Right atrium auricular region (tissue), 2 donors: Measurements from ENCODE around the gene SPATS2L. TPM values are rescaled to one million over a fixed set of nuclear protein-coding genes. Genes with fewer than 3 reads are reported as not detected.

Experiments used
- DNase-seq: peaks from one replicate; pipeline ENCODE4 v3.0.0-alpha.2; 2019; ENCODE audit warnings: low spot score
- H3K27ac ChIP-seq, 2 donors: fragments of 200-600 bp; sonication (generic); 1 replicate in 1 of 2; 2 replicates in 1 of 2; pipeline ENCODE4 v1.5.1; 2016 to 2019
- H3K27me3 ChIP-seq, 2 donors: fragments of 200-600 bp; sonication (generic); one replicate each; pipeline versions ENCODE4 v1.5.1 to v1.6.0; 2017 to 2019
- H3K36me3 ChIP-seq: fragments of 200-600 bp; sonication (generic); one replicate; pipeline ENCODE4 v1.5.1; 2016
- H3K4me1 ChIP-seq, 2 donors: fragments of 200-600 bp; sonication (generic); one replicate each; pipeline versions ENCODE4 v1.5.1 to v1.6.0; 2017 to 2019
- H3K4me3 ChIP-seq, 2 donors: fragments of 200-600 bp; sonication (generic); 1 replicate in 1 of 2; 2 replicates in 1 of 2; pipeline ENCODE4 v1.5.1; 2017 to 2019; ENCODE audit warnings: mild to moderate bottlenecking in 1 of 2, moderate library complexity in 1 of 2
- H3K9me3 ChIP-seq, 2 donors: fragments of 200-600 bp; sonication (generic); one replicate each; pipeline ENCODE4 v1.5.1; 2019
- CTCF ChIP-seq, 2 donors: fragments of 200-600 bp; sonication (generic); IDR thresholded peaks; one replicate each; pipeline ENCODE4 v1.5.1; 2019; ENCODE audit warnings: antibody characterized with exemption in 2 of 2
- total RNA-seq, 2 donors: library from RNA; depleted of rRNA; stranded (reverse); fragments of >200 nt; gene quantifications; one replicate each; pipeline ENCODE4 v1.1.0, GENCODE V29; 2016

The SPATS2L gene
- total RNA-seq, 2 donors from 2014 or later, result 103 to 126 TPM

DNA sequence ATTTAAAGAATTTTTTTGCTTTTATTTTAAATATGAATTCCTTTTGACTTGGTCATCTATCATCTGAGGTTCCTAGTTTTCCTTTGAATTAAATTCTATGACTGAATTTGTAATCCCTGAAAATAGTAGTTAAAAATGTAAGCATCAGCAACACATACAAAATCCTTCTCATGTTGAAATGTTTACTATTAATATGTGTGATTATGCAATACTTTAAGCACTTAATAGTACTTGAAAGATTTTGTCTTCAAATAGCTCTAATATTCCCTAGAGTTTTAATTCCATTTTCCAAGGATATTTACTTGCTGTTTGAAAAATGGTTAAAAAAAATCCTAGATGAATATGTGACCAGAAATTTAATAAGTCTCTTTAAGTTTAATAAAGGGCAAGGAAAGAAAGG, 26.6 kb upstream of the SPATS2L start:
- Histone ChIP-seq H3K27me3 (no peaks in the 10 kb centered on the region), H3K36me3 (no peaks in the 10 kb centered on the region), H3K4me1 (no peaks in the 10 kb centered on the region), H3K4me3 (no peak overlapping the region), H3K9me3 (no peaks in the 10 kb centered on the region), H3K27ac (no peak overlapping the region)
- no peak for DNase-seq
- no peak for TF ChIP-seq CTCF (IDR thresholded peaks at IDR 0.05)

DNA sequence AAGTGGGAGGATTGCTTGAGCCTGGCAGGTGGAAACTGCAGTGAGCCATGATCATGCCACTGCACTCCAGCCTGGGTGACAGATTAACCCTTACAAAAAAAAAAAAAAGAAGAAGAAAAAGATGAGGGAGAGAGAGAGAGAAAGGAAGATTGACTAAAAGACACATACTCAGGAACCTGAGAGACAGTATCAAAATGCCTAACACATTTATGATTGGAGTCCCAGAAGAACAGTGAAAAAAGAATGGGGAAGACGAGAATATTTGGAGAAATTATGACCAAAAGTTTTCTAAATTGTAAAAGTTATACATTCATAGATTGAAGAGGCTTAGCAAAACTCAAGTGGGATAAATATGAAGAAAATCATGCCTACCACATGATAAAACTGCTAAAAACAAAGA, 19.9 kb upstream of the SPATS2L start:
- no peaks in the 10 kb centered on the region for H3K9me3 ChIP-seq
- no peaks in the 10 kb centered on the region for H3K4me1 ChIP-seq
- H3K4me3 ChIP-seq, result no peak overlapping the region

DNA sequence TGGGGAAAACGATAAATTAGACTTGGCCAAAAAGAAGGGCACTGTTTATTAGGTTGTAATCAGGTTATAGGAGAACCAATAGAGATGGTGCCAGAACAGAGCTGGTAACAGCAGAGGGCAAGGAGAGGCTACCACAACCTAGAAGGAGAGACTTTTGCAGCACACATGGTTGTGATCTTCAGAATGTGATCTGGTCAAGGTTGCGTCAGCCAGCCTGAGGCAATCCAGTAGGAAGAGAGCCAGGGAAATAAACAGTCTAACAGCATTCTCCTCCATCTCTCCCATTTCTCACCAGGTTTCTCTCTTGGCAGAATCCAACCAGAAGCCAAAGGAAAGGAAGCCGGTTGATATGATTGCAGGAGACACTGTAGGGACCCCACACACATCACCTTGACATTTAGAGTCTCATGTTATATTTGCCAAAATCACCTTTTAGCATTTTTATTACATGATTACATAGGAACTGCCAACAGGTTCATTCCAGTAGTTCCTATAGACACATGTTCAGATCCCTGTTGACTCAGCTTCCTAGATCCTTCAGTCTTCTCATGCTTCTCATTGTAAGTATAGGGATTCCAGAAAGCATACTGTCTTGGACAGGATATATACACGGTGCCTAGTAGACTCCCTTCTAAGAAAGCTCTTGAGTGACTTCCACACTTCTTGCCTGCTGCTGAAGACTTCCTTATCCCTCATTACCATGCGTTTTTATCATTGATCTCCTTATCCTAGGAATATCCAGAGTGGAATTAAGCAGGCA, 17.6 kb upstream of the SPATS2L start:
- Histone ChIP-seq H3K4me3 (no peak overlapping the region), H3K9me3 (no peaks in the 10 kb centered on the region), H3K27ac (no peak overlapping the region), H3K4me1 (no peaks in the 10 kb centered on the region), H3K27me3 (no peaks in the 10 kb centered on the region), H3K36me3 (no peaks in the 10 kb centered on the region)
- TF ChIP-seq CTCF (IDR thresholded peaks at IDR 0.05), result no peak
- no peak for DNase-seq

More for the DNA sequence above, 19.9 kb upstream of the SPATS2L start:
- no peak for DNase-seq
- Histone ChIP-seq H3K36me3 (no peaks in the 10 kb centered on the region), H3K27me3 (no peaks in the 10 kb centered on the region), H3K27ac (no peak overlapping the region)
- no peak for TF ChIP-seq CTCF (IDR thresholded peaks at IDR 0.05)

DNA sequence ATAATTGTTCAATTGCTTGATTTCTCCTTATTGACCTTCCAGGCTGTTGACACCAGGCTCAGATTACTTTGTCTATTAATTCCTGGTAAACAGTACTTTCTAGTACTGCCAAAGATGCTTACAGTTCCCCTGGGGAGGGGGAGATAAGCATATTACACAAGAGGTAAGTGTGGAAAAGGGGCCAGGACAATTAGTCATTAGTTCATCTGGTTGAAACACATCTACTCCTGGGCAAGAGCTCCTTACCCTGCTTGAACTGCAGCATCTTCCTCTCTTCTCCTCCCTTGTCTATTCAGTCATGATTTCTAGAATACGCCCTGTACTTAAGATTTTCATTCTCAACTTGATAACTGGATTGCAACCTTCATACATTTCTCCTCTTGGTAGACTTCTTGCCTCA, 10.4 kb upstream of the SPATS2L start:
- no peaks in the 10 kb centered on the region for H3K27me3 ChIP-seq
- H3K36me3 ChIP-seq, result no peaks in the 10 kb centered on the region
- H3K4me3 ChIP-seq, result no peak overlapping the region
- no peaks in the 10 kb centered on the region for H3K4me1 ChIP-seq
- no peak for TF ChIP-seq CTCF (IDR thresholded peaks at IDR 0.05)
- H3K27ac ChIP-seq, result no peak overlapping the region
- DNase-seq, result no peak
- no peaks in the 10 kb centered on the region for H3K9me3 ChIP-seq

DNA sequence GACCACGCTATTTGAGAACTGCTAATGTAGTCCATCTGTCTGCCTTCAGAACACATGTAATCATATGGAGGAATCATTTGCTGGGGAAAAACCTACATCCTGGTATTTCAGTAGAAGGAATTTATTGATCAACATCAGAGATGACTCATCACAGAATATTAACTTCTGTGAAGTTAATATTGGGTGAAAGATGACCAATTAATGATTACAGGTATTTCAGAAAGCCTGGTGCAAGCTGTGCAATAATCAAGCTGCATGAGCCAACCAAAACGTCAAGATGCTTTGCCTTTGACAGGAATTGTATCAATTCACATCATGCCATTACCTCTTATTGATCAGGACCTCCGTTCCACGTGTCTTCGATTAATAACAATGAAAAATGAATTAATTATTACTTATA, 9.4 kb upstream of the SPATS2L start:
- no peak for TF ChIP-seq CTCF (IDR thresholded peaks at IDR 0.05)
- no peak overlapping the region for H3K4me3 ChIP-seq
- DNase-seq, result no peak

GRCh38 chr2:200297989-200298388, 8.5 kb upstream of the SPATS2L start:
- Histone ChIP-seq H3K4me3 (no peak overlapping the region), H3K27me3 (no peaks in the 10 kb centered on the region), H3K27ac (no peak overlapping the region), H3K9me3 (no peaks in the 10 kb centered on the region), H3K4me1 (peaks cover 0 to 14% of the 10 kb centered on the region in 2 donors), H3K36me3 (no peaks in the 10 kb centered on the region)
- TF ChIP-seq CTCF (IDR thresholded peaks at IDR 0.05), result no peak
- DNase-seq, result no peak

More for the DNA sequence above, 9.4 kb upstream of the SPATS2L start:
- H3K9me3 ChIP-seq, result no peaks in the 10 kb centered on the region
- H3K27ac ChIP-seq, result no peak overlapping the region
- no peaks in the 10 kb centered on the region for H3K36me3 ChIP-seq
- no peaks in the 10 kb centered on the region for H3K27me3 ChIP-seq
- peaks cover 0 to 5% of the 10 kb centered on the region in 2 donors for H3K4me1 ChIP-seq
